ENCODE results near the gene DSTN. TPM values are rescaled to one million over a fixed set of nuclear protein-coding genes. Genes with fewer than 3 reads are reported as not detected.

DSTN gene
- polyA plus RNA-seq, 10 donors = 200 to 336 (median 278) TPM

DNA sequence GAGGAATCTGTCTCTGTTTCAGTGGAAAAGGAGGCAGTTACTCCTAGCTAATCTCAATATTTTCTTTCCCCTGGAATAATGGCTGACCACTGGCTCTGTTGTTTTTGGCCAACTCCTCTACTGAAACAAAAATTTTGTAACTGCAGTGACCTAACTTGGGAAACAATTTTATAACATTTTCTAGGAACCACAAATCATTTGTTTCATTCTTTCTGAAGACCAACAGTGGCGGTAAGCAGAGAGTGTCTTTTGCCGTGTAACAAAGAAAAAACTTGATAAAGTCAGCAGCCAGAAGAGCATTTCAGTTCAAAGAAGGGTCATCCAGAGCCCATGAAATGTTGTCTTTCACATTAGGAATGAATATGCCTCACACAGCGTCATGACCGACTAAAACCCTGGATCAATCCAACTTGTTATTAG lies 26.9 kb upstream of the DSTN start:
- peak; percentile 66 to 89 (median 84) for DNase-seq

DNA sequence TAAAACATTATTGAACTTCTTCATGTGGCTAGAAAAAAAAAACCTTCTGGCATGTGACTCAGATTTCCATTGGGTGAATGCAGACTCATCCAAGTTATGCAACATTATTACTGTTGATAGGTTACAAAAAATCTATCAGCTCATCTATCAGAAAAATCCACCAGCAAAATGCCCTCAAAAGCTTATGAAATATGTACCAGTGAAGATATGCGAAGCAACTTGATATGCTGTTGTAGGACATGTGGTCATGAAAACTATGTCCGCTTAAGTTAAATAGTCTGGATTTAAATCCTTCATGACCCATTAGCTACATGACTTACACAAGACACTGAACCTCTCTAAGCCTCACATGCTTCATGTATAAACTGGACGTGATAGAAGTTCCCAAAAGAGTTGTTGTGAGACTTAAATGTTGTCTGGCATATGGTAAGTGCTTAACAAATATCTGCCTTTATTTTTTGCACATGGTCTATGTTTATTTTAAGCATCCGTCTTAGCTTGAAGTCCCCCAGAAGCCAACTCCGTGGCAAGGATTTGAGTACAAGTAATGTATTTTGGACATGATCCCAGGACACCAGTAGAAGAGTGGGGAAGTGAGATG lies 26.2 kb upstream of the DSTN start:
- peak; percentile 52 to 74 (median 73) for DNase-seq

DNA sequence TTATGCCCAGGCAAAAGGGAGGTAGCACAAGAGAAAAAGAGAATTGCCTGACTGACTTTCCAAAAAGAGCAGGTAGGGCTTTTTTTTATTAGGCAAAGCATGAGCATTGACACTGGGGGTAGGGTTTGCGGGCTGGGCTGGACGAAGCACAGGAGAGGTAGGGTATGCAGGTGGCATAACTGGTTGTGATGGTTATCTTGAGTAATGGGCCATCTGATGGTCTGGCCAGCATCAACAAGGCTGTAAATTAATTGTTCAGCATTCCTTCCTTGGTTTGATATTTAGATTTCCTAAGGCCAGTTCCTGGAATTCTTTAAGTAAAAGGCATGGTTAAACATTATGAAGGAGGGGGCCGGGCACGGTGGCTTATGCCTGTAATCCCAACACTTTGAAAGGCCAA lies 24.7 kb upstream of the DSTN start:
- no peak for DNase-seq

DNA sequence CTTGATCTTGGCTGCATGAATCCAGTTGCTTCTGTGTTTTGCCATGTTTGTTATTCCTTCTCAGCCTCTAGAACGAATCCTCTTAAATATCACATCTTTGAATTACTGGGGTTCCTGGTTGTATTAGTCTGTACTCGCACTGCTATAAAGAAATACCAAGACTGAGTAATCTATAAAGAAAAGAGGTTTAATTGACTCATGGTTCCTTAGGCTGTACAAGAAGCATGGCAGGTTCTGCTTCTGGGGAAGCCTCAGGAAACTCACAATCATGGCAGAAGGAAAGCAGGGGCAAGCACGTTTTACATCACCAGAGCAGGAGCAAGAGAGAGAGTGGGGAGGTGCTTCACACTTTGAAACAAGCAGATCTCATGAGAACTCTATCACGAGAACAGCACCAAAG lies 20.7 kb upstream of the DSTN start:
- DNase-seq = no peak

DNA sequence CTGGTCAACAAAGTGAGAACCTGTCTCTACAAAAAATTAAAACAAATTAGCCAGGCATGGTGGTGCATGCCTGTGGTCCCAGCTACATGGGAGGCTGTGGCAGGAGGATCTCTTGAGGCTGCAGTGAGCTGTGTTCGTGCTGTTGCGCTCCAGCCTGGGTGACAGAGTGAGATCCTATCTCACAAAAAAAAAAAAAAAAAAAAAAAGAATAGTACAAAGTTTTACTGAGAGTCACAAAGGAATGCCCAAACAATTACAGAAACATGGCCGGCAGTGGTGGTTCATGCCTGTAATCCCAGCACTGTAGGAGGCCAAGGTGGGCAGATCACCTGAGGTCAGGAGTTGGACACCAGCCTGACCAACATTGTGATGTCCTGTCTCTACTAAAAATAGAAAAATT lies 14.8 kb upstream of the DSTN start:
- no peak for DNase-seq

DNA sequence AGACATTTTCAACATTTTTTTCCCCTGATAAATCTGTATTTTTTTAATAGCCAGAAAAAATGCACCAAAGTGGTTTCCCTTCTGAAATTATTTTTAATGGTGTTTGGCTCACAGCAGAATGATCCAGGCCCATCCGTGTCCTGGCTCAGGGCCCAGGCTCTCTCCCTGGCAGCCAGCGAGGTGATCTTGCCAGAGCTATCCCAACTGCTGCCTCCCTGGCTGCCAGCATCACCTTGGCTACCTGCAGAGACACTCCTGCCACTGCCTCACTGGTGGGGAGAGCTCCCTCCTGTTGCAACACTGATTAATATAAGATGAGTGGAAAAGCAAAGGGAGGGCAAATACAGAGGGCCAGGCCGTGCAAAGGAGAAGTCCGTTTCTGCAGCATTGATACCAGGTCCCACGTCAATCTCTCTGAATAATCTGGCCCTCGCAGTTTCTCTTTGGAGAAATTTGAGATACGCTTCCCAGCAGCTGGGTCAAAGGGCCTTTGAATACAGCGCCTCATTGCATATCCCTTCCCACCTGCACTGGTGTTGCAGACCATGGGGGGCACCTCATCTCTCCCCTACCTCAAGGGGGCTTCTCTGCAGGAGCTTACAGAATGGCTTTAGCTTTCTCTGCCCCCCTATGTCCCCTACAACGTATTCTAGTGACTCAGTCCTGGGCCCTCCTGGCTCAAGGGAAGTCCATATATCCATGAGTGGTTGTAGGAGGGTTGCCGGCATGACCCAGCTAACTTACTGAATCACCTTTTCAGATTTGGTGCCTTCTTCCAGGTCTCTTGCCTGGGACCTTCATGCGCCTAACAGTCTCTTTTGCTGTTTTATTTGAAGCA lies 12.8 kb upstream of the DSTN start:
- DNase-seq = peak in 2 of 3 donors; percentile 68 to 75

DNA sequence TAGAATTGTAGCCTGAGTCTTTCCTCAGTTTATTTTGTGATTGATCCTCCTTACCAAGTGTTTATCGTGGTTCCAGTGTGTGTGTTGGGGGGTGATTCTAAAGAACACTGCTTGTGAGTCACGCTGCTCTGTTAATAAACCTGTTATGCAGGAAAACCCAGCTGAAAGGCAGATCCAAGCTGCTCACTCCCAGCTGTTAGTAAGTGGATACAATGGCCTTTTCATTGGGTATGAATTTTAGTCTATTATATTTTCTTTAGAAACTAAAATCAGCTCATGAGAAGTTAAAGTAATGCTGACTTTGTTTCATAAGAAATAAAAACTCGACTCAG lies 12.2 kb upstream of the DSTN start:
- peak in 1 of 3 donors; percentile 49 for DNase-seq

DNA sequence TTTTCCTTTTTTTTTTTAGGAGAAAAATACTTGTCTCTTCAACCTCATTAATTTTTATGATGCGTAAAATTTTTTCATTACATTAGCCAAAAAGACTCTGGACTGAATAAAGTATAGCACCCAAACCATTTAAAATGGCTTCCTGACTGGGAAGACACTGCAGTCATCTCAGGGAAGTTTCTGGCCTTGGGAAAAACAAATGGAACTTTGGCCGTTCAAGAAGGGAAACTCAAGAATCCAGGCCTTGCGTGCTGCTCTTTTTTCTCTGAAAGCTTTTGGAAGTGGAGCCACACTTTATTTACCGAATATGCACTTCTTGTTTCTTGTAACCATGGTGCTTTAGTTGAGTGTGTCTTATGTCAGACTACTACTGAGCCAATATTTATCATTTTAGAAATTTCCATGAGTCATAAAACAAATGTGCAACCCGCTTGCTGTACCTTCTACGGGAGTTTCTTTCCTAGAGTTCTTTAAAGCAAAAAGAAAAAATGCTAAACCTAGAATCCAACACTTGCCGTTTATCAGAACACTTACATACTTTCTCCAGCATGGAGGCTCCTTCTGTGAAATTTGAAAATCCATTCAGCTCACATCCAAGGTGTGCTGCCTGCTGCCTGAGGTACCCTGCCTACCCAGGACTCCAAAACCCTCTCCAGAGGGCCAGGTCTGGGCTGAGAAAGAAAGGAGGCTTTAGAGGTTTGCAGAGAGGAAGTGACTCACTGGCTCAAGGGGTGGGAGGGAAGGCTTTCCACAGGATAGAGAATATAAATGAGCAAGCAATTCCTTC lies 11.5 kb upstream of the DSTN start:
- peak; percentile 83 to 89 (median 87) for DNase-seq

DNA sequence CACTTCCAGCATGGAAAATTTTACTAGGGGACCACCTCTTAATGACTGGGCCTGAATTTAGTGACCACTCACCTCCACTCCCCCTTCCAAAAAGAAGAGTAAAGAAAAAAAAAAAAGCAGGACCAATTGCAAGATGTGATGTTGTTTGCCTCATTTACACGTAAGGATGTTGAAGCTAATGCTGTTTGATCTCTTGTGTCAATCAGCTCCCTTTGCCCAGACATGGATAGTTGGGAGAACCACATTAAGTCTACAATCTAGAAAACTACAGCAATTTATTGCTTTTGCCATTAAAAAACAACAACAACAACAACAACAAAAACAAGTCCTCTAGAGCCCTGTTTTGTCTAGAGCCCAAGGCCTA lies 11.0 kb upstream of the DSTN start:
- no peak for DNase-seq

DNA sequence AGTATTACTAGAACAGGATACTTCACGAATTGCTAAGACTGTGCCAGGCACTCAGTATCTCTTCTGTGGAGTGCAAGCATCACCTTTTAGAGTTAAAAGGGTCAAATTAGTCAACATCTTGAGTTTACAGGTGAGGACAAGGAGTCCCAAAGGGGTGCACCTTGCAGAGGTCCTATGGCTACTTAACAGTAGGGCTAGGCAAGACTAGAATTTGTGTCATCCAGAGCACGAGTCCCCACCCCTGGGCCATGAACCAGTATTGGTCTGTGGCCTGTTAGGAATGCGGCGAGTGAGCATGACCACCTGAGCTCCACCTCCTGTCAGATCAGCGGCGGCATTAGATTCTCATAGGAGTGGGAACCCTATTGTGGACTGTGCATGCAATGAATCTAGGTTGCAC lies 10.5 kb upstream of the DSTN start:
- DNase-seq = no peak

DNA sequence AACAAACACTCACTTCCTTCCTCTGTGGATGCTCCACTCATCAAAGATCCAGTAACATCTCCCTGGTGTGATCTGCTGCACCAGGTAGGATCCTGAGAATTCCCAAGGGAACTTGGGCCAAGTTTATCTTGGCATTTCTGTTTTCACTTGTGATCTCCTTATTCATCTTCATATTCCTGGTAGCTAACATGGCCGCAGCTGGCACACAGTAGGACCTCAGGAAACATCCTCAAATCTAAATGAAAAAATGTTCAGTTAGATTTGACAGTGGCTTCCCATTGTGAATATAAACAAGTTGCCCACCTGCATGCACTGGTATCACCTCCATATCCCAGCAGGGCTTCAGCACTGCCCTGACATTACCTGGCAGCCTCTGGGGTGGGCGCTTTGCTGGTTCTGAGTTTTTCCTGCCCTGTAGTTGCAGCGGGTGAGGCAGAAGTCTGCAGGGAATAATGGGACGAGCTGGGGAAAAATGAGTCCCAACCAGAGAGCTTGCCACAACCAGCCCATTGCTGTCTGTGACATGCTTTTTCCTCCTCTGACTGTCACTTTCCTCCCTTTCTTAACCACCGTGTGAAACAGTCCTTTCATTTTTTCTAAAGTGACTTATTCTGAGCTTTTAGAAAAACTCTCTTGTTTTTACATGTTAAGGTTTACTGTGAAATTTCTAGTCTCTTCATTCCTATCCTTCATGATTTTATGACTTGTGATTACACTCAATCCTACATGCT lies 9.4 kb upstream of the DSTN start:
- no peak for DNase-seq

DNA sequence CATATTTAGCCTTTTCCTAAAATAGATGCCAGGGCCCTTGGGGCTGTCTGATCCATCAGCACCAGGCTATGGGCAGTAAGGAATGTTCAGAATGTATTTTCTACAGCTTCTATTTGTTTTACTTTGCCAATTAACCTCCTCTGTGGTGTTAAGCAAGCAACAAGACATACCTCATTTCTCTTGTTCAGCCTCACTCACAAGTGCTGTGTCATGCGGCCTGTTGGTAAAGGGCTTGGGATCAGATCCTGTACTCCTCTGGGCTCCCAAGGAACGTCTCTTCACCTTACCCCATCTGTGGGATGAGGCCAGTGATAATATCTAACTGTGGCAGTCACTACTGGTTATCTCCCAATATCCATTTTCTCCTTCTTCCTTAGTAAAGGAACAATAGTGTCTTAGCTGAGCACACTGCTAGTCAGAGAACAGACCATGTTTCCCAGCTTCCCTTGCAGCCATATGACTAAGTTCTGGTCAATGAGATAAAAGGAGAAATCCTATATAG lies 7.0 kb upstream of the DSTN start:
- peak in 1 of 3 donors; percentile 72 for DNase-seq

DNA sequence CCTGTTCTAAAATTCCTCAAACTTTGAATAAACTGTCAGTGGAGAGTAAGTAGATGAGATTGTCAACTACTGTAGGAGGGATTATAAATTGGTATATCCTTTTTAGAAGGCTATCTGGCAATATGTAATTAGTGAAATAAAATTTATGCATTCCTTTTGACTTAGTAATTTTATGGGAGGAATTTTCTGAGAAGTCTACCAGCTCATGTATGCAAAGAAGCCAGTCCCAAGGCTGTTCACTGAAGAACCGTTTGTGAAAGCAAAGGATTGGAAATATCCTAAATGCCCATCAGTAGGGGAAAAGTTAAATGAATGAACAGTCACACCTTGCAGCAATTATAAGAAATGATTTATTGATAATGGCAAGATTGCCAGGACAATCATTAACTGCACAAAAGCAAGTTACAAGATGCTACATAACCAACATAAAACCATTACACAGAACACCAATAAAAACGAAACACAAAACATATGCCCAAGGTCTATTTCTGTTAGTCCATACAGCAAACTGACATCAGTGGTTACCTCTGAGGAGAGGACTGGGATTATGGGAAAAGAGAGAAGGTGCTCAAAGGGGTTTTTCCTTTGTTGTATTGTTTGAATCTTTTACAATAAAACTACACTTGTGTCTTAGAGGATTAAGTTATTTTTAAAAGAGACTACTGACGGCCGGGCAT lies 4.6 kb upstream of the DSTN start:
- no peak for DNase-seq

DNA sequence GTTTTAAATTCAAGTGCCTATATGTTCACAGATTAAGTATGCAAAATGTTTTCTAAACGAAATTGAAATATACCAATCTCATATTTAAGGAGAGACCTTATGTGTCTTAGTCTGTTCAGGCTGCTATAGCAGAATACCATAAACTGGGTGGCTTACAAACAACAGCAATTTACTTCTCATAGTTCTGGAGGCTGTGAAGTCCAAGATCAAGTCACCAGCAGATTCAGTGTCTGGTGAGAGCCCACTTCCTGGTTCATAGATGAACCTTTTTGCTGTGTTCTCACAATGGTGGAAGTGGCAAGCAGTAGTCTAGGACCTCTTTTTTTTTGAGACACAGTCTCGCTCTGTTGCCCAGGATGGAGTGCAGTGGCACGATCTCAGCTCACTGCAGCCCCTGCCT lies 3.5 kb upstream of the DSTN start:
- no peak for DNase-seq

DNA sequence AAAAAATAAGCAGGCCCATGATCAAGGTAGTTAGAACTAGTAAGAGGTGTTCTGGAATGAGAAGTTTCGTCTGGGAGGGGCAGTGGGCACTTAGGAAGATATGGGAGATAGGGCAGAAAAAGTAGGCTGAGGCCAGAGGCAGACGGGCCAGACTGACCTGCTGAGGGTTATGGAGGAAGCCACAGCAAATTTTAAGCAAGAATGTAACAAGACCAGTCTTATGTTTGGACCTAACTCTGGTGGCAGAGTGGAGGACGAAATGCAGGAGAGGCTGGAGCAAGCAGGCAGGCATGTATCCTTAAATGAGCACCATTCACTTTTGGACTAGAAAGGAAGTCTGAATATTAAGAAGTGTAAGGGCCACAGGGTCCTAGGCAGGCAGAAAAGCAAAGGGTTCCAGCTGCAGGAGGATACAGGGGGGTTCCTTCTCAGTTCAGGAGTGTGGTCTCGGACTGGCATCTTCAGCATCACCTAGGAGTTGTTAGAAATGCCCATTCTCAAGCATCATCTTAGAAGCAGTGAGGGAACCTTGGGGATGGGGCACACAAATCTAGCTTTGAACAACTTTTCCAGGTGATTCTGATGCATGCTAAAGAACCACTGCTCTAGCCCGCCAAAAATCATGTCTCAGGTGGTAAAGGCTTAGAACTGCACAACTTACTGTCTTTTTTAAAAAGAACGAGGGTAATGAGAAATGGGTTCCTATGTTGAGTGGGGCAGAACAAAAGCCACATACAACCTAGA lies 1.7 kb upstream of the DSTN start:
- peak in 1 of 3 donors; percentile 18 for DNase-seq

DNA sequence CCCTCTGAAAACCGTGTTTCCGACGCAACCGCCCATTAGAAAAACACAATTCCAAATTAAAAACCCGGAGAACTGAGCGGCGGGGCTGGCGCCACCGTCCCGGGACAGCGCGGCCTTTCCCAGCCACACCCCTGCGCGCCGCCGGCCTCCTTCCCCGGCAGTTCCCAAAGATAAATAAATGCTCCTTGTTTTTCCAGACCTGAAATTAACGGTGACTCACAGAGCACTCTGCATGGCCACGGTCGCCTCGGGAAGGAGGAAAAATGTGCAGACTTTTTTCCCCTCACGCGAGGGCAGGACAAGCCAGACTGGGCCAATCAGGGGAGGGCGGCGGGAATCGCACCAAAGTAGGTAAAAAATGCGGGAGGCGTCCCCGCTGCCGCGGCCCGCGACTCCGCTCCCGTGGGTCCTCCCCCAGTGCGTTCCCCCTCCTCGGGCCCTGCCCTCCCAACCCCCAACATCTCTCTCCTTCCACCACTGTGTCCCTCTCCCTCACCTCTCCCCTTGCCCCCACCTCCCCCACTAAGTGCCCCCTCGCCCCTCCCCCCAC lies 828 bp upstream of the DSTN start:
- DNase-seq = peak; percentile 83 to 98 (median 92)

DNA sequence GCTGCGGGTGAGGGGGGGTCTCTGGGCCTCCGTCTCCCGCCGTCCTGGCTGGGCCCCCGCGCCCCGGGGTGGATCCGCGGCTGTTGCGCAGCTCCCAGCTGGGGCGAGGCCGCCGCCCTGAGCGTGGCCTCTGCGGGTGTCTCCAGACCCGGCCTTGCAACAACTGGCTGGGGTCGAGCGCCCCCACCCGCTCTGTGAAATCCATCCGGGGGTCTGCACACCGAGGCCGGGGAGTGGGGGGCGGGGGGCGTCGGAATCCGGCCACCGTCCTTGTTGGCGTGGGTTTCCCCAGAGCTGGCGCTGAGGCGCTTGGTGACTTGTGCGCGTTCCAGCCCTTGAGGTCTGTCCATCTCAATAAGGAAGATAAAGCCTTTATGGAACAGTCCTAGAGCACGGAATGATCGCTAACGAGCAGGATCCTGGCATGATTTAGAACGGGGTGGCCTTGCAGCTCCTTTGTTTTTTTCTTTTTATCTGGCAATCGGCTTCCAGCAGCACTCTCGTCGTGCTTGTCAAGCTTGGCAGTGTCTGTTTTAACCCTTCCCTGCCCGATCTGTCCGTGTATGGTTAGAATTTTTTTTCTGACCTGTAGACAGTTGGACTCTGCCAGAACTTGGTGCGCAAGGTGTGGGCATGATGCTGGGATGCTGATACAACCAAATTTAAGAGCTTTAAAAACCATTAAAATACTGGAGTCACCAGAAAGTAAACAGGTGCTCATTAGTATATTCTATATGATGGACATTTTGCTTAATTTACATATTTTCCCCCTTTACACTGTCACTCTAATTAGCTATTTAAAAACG lies 675 bp downstream of the DSTN start:
- DNase-seq = peak; percentile 47 to 89 (median 68)

DNA sequence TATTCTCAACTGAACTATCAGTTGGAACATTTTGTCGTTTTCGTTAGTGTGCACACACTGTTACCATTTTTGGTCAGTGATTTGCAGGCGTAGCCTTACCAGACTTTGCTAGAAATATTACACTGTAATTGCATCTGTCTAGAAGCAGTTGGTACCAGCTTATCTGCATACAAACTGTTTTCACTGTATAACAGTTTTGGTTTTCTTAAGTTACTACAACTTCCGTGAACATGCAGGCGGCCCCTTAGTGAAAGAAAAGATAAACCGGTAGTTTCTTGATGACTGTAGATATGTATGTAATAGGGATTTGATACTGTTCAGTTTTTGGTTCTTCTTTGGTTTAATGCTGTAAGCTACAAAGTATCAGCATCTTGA lies 1.3 kb downstream of the DSTN start:
- DNase-seq = peak in 1 of 3 donors; percentile 34

DNA sequence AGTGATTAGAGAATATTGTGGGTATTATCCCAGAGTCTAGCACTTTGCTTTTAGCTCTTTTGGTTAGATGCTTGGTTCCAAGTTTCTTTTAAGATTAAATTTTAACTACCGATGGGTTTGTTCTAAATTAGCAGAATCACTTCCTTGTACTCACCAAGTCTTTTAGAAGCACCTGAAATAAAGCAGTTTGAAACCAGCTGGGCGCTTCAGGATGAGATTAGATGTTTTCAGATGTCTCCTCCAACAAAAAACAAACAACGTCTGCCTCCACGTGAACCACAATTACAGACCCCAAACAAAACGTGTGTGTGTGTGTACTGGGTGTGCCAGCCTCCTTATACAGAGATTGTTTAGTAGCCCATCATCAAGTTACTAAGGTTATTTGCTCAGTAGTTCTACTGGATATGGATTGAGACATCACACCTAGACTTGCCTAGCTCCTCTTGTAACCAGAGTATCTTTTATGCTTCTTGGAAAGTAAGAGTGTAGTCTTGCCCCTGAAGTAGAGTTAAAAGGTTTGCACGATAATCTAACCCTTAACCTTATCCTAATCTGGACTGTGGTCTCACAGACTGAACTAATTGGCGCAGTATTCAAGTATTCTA lies 2.3 kb downstream of the DSTN start:
- DNase-seq = no peak
